H9 (cell line): ENCODE measurements around the gene CDH23. TPM values are rescaled to one million over a fixed set of nuclear protein-coding genes. Genes with fewer than 3 reads are reported as not detected.

Experiments
- DNase-seq: peaks from one replicate; pipeline ENCODE4 v3.0.0-alpha.2; 2017
- H2AFZ ChIP-seq: one replicate; pipeline ENCODE4 v1.6.1; 2013; ENCODE audit warnings: mild to moderate bottlenecking, low read length, control low read depth, moderate library complexity
- H2AK5ac ChIP-seq: 2 replicates; pipeline ENCODE4 v1.6.1; 2013; ENCODE audit warnings: low read length, control low read depth, mixed read lengths; ENCODE audit not compliant: insufficient read length
- H2BK120ac ChIP-seq: one replicate; pipeline ENCODE4 v1.6.1; 2013; ENCODE audit warnings: low read depth, mild to moderate bottlenecking, low read length, control low read depth, inconsistent platforms; ENCODE audit not compliant: poor library complexity, severe bottlenecking
- H2BK12ac ChIP-seq: 2 replicates; pipeline ENCODE4 v1.6.1; 2013; ENCODE audit warnings: low read length, control low read depth, mixed read lengths, low read depth; ENCODE audit not compliant: insufficient read length
- H2BK15ac ChIP-seq: 2 replicates; pipeline ENCODE4 v1.6.1; 2013; ENCODE audit warnings: low read depth, low read length, control low read depth
- H2BK20ac ChIP-seq: one replicate; pipeline ENCODE4 v1.6.1; 2013; ENCODE audit warnings: low read depth, mild to moderate bottlenecking, low read length, control low read depth, inconsistent platforms; ENCODE audit not compliant: poor library complexity, severe bottlenecking
- H2BK5ac ChIP-seq: 2 replicates; pipeline ENCODE4 v1.6.1; 2013; ENCODE audit warnings: low read length, control low read depth, mixed read lengths; ENCODE audit not compliant: insufficient read length
- H3K14ac ChIP-seq: 2 replicates; pipeline ENCODE4 v1.6.1; 2013; ENCODE audit warnings: low read length, control low read depth; ENCODE audit not compliant: insufficient read depth
- H3K18ac ChIP-seq: 2 replicates; pipeline ENCODE4 v1.6.1; 2013; ENCODE audit warnings: low read depth, mild to moderate bottlenecking, mixed read lengths, low read length, control low read depth; ENCODE audit not compliant: insufficient read length
- H3K23ac ChIP-seq: 2 replicates; pipeline ENCODE4 v1.6.1; 2013; ENCODE audit warnings: low read length, control low read depth, mixed read lengths, low read depth; ENCODE audit not compliant: insufficient read length
- H3K23me2 ChIP-seq: 2 replicates; pipeline ENCODE4 v1.6.1; 2013; ENCODE audit warnings: low read depth, mild to moderate bottlenecking, mixed read lengths, low read length, control low read depth; ENCODE audit not compliant: insufficient read length, poor library complexity, severe bottlenecking
- H3K27ac ChIP-seq: 2 replicates; pipeline ENCODE4 v1.5.1; 2013; ENCODE audit warnings: low read length, control low read depth, mixed read lengths, low read depth; ENCODE audit not compliant: insufficient read length
- H3K27me3 ChIP-seq: 2 replicates; pipeline ENCODE4 v1.6.1; 2013; ENCODE audit warnings: low read length, control low read depth, inconsistent platforms; ENCODE audit not compliant: insufficient read depth
- H3K4ac ChIP-seq: 2 replicates; pipeline ENCODE4 v1.6.1; 2013; ENCODE audit warnings: low read depth, mild to moderate bottlenecking, control low read depth, inconsistent platforms, low read length, moderate library complexity
- H3K4me1 ChIP-seq: 2 replicates; pipeline ENCODE4 v1.6.1; 2013; ENCODE audit warnings: low read length, control low read depth, inconsistent platforms; ENCODE audit not compliant: insufficient read depth
- H3K4me2 ChIP-seq: 2 replicates; pipeline ENCODE4 v1.6.1; 2013; ENCODE audit warnings: low read length, control low read depth, mixed read lengths; ENCODE audit not compliant: insufficient read length, insufficient read depth
- H3K56ac ChIP-seq: 2 replicates; pipeline ENCODE4 v1.6.1; 2013; ENCODE audit warnings: low read depth, mild to moderate bottlenecking, mixed read lengths, low read length, control low read depth; ENCODE audit not compliant: insufficient read length
- H3K79me1 ChIP-seq: 2 replicates; pipeline ENCODE4 v1.6.1; 2013; ENCODE audit warnings: low read depth, mild to moderate bottlenecking, moderate library complexity, low read length, control low read depth, inconsistent platforms; ENCODE audit not compliant: insufficient read depth, poor library complexity, severe bottlenecking
- H3K79me2 ChIP-seq: 2 replicates; pipeline ENCODE4 v1.6.1; 2013; ENCODE audit warnings: low read length, control low read depth, inconsistent platforms; ENCODE audit not compliant: insufficient read depth
- H3K9ac ChIP-seq: 2 replicates; pipeline ENCODE4 v1.6.1; 2013; ENCODE audit warnings: low read length, control low read depth, mixed read lengths; ENCODE audit not compliant: insufficient read length; ENCODE audit errors: extremely low read depth
- H3K9me3 ChIP-seq: one replicate; pipeline ENCODE4 v1.6.1; 2013; ENCODE audit warnings: low read depth, low read length, inconsistent platforms; ENCODE audit not compliant: control insufficient read depth
- H3T11ph ChIP-seq: one replicate; pipeline ENCODE4 v1.6.1; 2013; ENCODE audit warnings: mild to moderate bottlenecking, low read length, control low read depth, inconsistent platforms
- H4K20me1 ChIP-seq: one replicate; pipeline ENCODE4 v1.6.1; 2013; ENCODE audit not compliant: control insufficient read depth, insufficient read length, insufficient read depth
- H4K5ac ChIP-seq: 2 replicates; pipeline ENCODE4 v1.6.1; 2013; ENCODE audit warnings: low read depth, mild to moderate bottlenecking, mixed read lengths, low read length, control low read depth; ENCODE audit not compliant: insufficient read length
- H4K8ac ChIP-seq: replicated peaks from 2 replicates; pipeline ENCODE4 v1.6.1; 2013; ENCODE audit warnings: low read length, control low read depth, mixed read lengths, low read depth; ENCODE audit not compliant: insufficient read length
- H4K91ac ChIP-seq: 2 replicates; pipeline ENCODE4 v1.6.1; 2013; ENCODE audit warnings: low read depth, mild to moderate bottlenecking, moderate library complexity, mixed read lengths, low read length, control low read depth; ENCODE audit not compliant: insufficient read length
- H3K27ac Mint-ChIP-seq, 3 experiments: 2 replicates in 2 of 3; 3 replicates in 1 of 3; pipeline ENCODE4 v1.8.0; 2020 to 2021; ENCODE audit warnings: mixed read lengths in 3 of 3, mild to moderate bottlenecking in 1 of 3, moderate library complexity in 1 of 3
- H3K27me3 Mint-ChIP-seq: 2 replicates; pipeline ENCODE4 v1.8.0; 2021; ENCODE audit warnings: low read depth, mild to moderate bottlenecking, moderate library complexity, mixed read lengths
- H3K36me3 Mint-ChIP-seq, 3 experiments: 2 replicates in 2 of 3; 3 replicates in 1 of 3; pipeline ENCODE4 v1.8.0; 2020 to 2021; ENCODE audit warnings: low read depth in 3 of 3, mixed read lengths in 3 of 3; ENCODE audit not compliant: insufficient read depth in 1 of 3
- H3K4me1 Mint-ChIP-seq, 2 experiments: 2 replicates each; pipeline ENCODE4 v1.8.0; 2020; ENCODE audit warnings: mixed read lengths in 2 of 2
- H3K4me3 Mint-ChIP-seq, 2 experiments: 2 replicates in 1 of 2; 3 replicates in 1 of 2; pipeline ENCODE4 v1.8.0; 2020 to 2021; ENCODE audit warnings: mild to moderate bottlenecking in 2 of 2, mixed read lengths in 2 of 2, moderate library complexity in 1 of 2
- H3K9me3 Mint-ChIP-seq, 2 experiments: 2 replicates in 1 of 2; 3 replicates in 1 of 2; pipeline ENCODE4 v1.8.0; 2020; ENCODE audit warnings: mild to moderate bottlenecking in 2 of 2, mixed read lengths in 2 of 2, moderate library complexity in 1 of 2
- CTCF ChIP-seq: fragments of 200-600 bp; sonication (generic); conservative IDR thresholded peaks from 3 replicates; pipeline ENCODE4 v1.8.0; 2021; ENCODE audit warnings: antibody characterized with exemption, mild to moderate bottlenecking
- WGBS: extraction: QIAGEN DNeasy Blood & Tissue Kit; methylation state at CpG from one replicate; pipeline ENCODE4 v1.1.7; 2013; ENCODE audit warnings: missing lambda C conversion rate, low lambda C conversion rate, mixed read lengths; ENCODE audit not compliant: insufficient read length; ENCODE audit errors: extremely low coverage; 5-methylcytosine and 5-hydroxymethylcytosine counted together
- total RNA-seq: library from RNA; stranded (reverse); gene quantifications from 2 replicates; pipeline ENCODE4 v1.2.1, GENCODE V29; 2021

CDH23 gene
- total RNA-seq, 1 experiment from 2014 or later, result 2.1 TPM

- no peaks in the 10 kb centered on the region for H3K27me3 ChIP-seq
- H3K9ac ChIP-seq, result no peak overlapping the region
- no peak overlapping the region for H3K18ac ChIP-seq
- no peak overlapping the region for H3K4me3 Mint-ChIP-seq
- H2BK12ac ChIP-seq, result no peak overlapping the region
- no peaks in the 10 kb centered on the region for H3K4me1 ChIP-seq
- no CpG with 5 or more reads among the region's 13 CpGs for WGBS
- no peak overlapping the region for H2AK5ac ChIP-seq
- no peak overlapping the region for H2AFZ ChIP-seq
- H2BK5ac ChIP-seq, result no peak overlapping the region
- no peak overlapping the region for H4K8ac ChIP-seq
- H4K20me1 ChIP-seq, result no peaks in the 10 kb centered on the region
- peaks cover 4% of the 10 kb centered on the region in 2 experiments; a peak in 2 of 4 replicates for H3K4me1 Mint-ChIP-seq
- no peak overlapping the region for H4K5ac ChIP-seq
- no peak for TF ChIP-seq CTCF
- no peak overlapping the region for H3K4ac ChIP-seq
- H3K27me3 Mint-ChIP-seq, result peaks cover 30% of the 10 kb centered on the region
- H3K27ac ChIP-seq, result no peak overlapping the region
- H2BK20ac ChIP-seq, result no peak overlapping the region
- H3K4me2 ChIP-seq, result no peak overlapping the region
- H2BK120ac ChIP-seq, result no peak overlapping the region
- no peak overlapping the region for H3T11ph ChIP-seq
- no peaks in the 10 kb centered on the region for H3K79me1 ChIP-seq
- H3K9me3 Mint-ChIP-seq, result no peaks in the 10 kb centered on the region
- peaks cover 3% of the 10 kb centered on the region for H3K23me2 ChIP-seq
- H3K9me3 ChIP-seq, result no peaks in the 10 kb centered on the region
- H2BK15ac ChIP-seq, result no peak overlapping the region
- no peak for DNase-seq
- no peak overlapping the region for H4K91ac ChIP-seq
- no peak overlapping the region for H3K23ac ChIP-seq
- no peak overlapping the region for H3K56ac ChIP-seq
- no peaks in the 10 kb centered on the region for H3K79me2 ChIP-seq
- H3K14ac ChIP-seq, result no peak overlapping the region
- H3K27ac Mint-ChIP-seq, result no peak overlapping the region
- no peaks in the 10 kb centered on the region for H3K36me3 Mint-ChIP-seq
Measured at GRCh38 chr10:71481746-71482410, 85.2 kb downstream of the CDH23 start.
